Astrocyte (in vitro differentiated cells and primary cell): ENCODE results near the gene CYTH3.

Experiments
- CTCF ChIP-seq: IDR thresholded peaks from 2 replicates; pipeline ENCODE4 v1.5.1; 2011; ENCODE audit warnings: low read depth, mild to moderate bottlenecking, inconsistent platforms, low read length, moderate library complexity; ENCODE audit not compliant: insufficient read depth
- EZH2 ChIP-seq: IDR thresholded peaks from 2 replicates; pipeline ENCODE4 v1.6.1; 2012; ENCODE audit warnings: mild to moderate bottlenecking, low read length, inconsistent platforms; ENCODE audit not compliant: insufficient read depth

- TF ChIP-seq CTCF (no peak), EZH2 (no peak)
These were observed 142.3 kb downstream of the CYTH3 start for GRCh38 chr7:6130007-6130587.
